ENCODE measurements around the gene CHERP.

CHERP gene

DNA sequence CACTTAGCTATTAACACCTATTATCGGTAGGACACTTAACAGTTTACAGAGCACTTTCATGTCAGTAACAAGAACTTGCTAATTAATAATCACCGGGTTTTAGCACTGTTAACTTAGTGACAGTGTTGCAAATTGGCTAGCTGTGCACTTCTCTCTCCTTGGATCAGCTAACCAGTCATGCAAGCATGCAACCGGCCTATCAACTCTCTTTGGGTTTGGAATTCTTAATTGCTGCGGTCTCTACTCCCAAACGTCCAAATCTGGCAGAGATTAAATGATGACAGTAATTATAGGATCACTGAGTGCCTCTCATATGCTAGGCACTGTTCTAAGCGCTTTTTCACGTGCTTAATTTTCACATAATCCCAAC lies 71.7 kb downstream of the CHERP start:
- DNase-seq, result peak; percentile 72

All from NCI-H82 (cell line).